ENCODE results near the gene HMCN2.

Gene HMCN2, protein sequence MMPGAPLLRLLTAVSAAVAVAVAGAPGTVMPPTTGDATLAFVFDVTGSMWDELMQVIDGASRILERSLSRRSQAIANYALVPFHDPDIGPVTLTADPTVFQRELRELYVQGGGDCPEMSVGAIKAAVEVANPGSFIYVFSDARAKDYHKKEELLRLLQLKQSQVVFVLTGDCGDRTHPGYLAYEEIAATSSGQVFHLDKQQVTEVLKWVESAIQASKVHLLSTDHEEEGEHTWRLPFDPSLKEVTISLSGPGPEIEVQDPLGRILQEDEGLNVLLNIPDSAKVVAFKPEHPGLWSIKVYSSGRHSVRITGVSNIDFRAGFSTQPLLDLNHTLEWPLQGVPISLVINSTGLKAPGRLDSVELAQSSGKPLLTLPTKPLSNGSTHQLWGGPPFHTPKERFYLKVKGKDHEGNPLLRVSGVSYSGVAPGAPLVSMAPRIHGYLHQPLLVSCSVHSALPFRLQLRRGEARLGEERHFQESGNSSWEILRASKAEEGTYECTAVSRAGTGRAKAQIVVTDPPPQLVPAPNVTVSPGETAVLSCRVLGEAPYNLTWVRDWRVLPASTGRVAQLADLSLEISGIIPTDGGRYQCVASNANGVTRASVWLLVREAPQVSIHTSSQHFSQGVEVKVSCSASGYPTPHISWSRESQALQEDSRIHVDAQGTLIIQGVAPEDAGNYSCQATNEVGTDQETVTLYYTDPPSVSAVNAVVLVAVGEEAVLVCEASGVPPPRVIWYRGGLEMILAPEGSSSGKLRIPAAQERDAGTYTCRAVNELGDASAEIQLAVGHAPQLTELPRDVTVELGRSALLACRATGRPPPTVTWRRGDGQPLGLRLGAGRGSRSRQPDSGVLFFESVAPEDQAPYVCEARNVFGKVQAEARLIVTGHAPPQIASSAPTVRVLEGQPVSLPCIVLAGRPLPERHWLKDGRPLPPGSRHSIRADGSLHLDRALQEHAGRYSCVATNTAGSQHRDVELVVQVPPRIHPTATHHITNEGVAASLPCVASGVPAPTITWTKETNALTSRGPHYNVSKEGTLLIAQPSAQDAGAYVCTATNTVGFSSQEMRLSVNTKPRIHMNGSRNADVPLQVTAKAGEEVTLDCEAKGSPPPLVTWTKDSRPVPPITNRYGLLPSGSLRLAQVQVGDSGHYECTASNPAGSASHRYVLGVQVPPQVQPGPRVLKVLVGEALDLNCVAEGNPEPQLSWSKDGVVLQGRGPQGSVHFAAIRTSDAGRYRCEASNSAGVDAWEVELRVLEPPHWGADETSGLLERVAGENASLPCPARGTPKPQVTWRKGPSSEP (N-terminal part only)

DNA sequence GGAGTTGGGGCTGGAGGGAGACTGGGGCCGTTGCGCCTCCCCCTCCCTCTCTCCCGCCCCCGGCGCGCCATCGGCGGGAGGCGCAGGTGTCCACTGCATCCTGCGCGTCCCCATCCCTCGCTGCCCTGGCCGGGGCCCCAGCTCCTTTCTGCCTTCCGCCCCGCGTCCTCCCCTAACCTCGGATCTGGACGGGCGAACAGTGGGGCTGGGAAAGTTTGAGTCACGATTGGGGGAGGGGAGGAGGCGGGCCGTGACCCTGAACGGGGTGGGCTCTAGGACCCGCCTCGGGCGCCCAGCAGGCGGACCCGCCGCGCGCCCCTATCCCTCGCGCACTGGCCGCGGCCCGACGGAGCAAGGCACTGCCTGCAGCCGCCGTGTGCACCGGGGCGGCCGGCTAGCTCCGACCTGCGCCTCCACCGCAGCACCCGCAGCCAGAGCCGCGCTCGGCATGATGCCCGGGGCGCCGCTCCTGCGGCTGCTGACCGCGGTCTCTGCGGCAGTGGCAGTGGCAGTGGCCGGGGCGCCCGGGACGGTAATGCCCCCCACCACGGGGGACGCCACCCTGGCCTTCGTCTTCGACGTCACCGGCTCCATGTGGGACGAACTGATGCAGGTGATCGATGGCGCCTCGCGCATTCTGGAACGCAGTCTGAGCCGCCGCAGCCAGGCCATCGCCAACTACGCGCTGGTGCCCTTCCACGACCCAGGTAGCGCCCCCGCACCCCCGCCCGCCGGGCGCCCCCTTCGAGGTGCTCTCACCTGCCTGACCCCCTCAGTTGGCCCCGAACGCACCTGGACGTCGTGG lies at the start of gene HMCN2:
TSS of gene HMCN2 (plus strand) at position 330 of the 805 bp plus-strand sequence. CDS start at position 449, 119 bp downstream.
- no peak for TF ChIP-seq CTCF (IDR thresholded peaks at IDR 0.05; ENCODE audit: low read depth, low read length, missing control alignments)
- no peak for DNase-seq (ENCODE audit: extremely low read depth, low read depth)

GRCh38 chr9:130217838-130218237 lies 47.7 kb upstream of the HMCN2 start:
- TF ChIP-seq CTCF (IDR thresholded peaks at IDR 0.05; ENCODE audit: low read depth, low read length, missing control alignments), result no peak
- DNase-seq (ENCODE audit: extremely low read depth, low read depth), result no peak
- H3K4me3 ChIP-seq (replicated peaks; ENCODE audit: low read depth, low read length), result no peak overlapping the region

More for the DNA sequence above, at the start of gene HMCN2:
- no peak within 1 kb of the TSS for H3K4me3 ChIP-seq (replicated peaks; ENCODE audit: low read depth, low read length)

GRCh38 chr9:130219661-130220096 lies 45.9 kb upstream of the HMCN2 start:
- TF ChIP-seq CTCF (IDR thresholded peaks at IDR 0.05; ENCODE audit: low read depth, low read length, missing control alignments), result no peak
- no peak for DNase-seq (ENCODE audit: extremely low read depth, low read depth)
- H3K4me3 ChIP-seq (replicated peaks; ENCODE audit: low read depth, low read length), result no peak overlapping the region

DNA sequence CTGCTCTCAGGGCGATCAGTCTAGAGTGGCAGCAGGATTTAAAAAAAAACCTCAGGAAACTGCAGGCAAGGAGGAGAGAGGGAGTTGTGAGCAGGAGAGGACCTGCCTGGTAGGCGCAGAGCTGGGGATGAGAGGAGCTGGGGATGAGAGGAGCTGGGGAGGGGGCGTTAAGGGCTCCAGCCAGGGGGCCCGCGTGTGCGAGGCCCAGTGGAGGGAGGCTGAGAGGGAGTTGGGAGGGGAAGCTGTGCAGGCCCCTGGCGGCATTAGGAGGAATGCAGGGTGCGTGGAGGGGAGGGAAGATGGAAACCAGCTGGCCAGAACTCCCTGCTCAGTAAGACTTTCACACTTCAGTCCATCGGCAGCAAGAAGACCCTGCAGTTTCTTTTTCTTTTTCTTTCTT lies 45.2 kb upstream of the HMCN2 start:
- no peak for DNase-seq (ENCODE audit: extremely low read depth, low read depth)
- TF ChIP-seq CTCF (IDR thresholded peaks at IDR 0.05; ENCODE audit: low read depth, low read length, missing control alignments), result peak; percentile 27

DNA sequence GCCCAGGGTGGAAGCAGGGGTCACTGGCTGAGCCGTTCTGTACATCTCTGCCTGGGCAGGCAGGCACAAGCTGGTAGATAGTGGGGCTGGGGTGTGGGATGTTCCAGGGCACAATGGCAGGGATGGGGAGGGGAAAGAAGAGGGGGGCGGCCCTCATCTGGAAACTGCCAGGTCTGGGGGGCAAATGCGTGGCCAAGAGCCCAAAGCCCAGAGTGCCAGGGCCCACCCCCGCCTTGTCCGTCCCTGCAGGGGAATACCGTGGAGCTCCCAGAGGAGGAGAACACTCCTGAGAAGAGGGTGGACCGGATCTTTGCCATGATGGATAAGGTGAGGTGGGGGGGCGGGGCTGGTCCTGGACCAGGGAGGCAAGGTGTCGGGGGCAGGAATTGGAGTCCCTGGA lies 42.7 kb upstream of the HMCN2 start:
- no peak overlapping the region for H3K4me3 ChIP-seq (replicated peaks; ENCODE audit: low read depth, low read length)
- TF ChIP-seq CTCF (IDR thresholded peaks at IDR 0.05; ENCODE audit: low read depth, low read length, missing control alignments), result no peak
- no peak for DNase-seq (ENCODE audit: extremely low read depth, low read depth)

More for the DNA sequence above, 45.2 kb upstream of the HMCN2 start:
- H3K4me3 ChIP-seq (replicated peaks; ENCODE audit: low read depth, low read length), result no peak overlapping the region

Measured in HFF-Myc (cell line).